Cardiac fibroblast (primary cell): ENCODE data around the gene NLRP1.

ENCODE experiments used
- DNase-seq, 2 donors: peaks; one replicate each; pipeline versions ENCODE4 v3.0.0 to v3.0.0-alpha.2; 2010; ENCODE audit warnings: low read depth in 2 of 2
- H3K4me3 ChIP-seq, 2 donors: replicated peaks in 1 of 2; 1 replicate in 1 of 2; 2 replicates in 1 of 2; pipeline ENCODE4 v1.5.1; 2011; ENCODE audit warnings: low read depth in 2 of 2, low read length in 2 of 2, mild to moderate bottlenecking in 2 of 2, moderate library complexity in 1 of 2
- CTCF ChIP-seq: IDR thresholded peaks from one replicate; pipeline ENCODE4 v1.5.1; 2011; ENCODE audit warnings: low read depth, mild to moderate bottlenecking, low read length, inconsistent platforms

Gene NLRP1

GRCh38 chr17:5511401-5512225, 72.7 kb downstream of the NLRP1 start:
- H3K4me3 ChIP-seq, result no peak overlapping the region
- DNase-seq, result peak in 1 of 2 donors; percentile 22
- no peak for TF ChIP-seq CTCF

- H3K4me3 ChIP-seq, result no peak overlapping the region
- no peak for TF ChIP-seq CTCF
- DNase-seq, result no peak
Measured at GRCh38 chr17:5510771-5511170, 73.5 kb downstream of the NLRP1 start.

- TF ChIP-seq CTCF, result no peak
- peak; percentile 20 to 85 for DNase-seq
Measured at GRCh38 chr17:5509482-5509881, 74.8 kb downstream of the NLRP1 start.

GRCh38 chr17:5508810-5509209, 75.5 kb downstream of the NLRP1 start:
- H3K4me3 ChIP-seq, result no peak overlapping the region
- no peak for TF ChIP-seq CTCF
- peak; percentile 35 to 87 for DNase-seq

More at GRCh38 chr17:5509482-5509881, 74.8 kb downstream of the NLRP1 start:
- no peak overlapping the region for H3K4me3 ChIP-seq

- no peak overlapping the region for H3K4me3 ChIP-seq
- no peak for TF ChIP-seq CTCF
- DNase-seq, result no peak
Measured at GRCh38 chr17:5506307-5506706, 78.0 kb downstream of the NLRP1 start.

- DNase-seq, result no peak
- TF ChIP-seq CTCF, result no peak
- H3K4me3 ChIP-seq, result no peak overlapping the region
Measured at GRCh38 chr17:5502552-5502951, 81.8 kb downstream of the NLRP1 start.
